Activated B cell treated with CpG ODN at 0.5 μM for 24 hours (primary cell): ENCODE results near the gene BIK. TPM values are rescaled to one million over a fixed set of nuclear protein-coding genes. Genes with fewer than 3 reads are reported as not detected.

Experiments
- ATAC-seq: fragments of 200-7000 bp; cut with Tn5 transposase; one replicate; pipeline ENCODE4 v1.10.0; 2021; ENCODE audit warnings: low read depth, mild to moderate bottlenecking, moderate library complexity
- CTCF ChIA-PET: fragments of 350-600 bp; sonication (Branson Sonifier 250); formaldehyde crosslinking; loops from one replicate; lab custom pipeline; 2021; ENCODE audit warnings: antibody characterized with exemption; lab: Charles Lee
- POLR2A ChIA-PET: fragments of 350-600 bp; sonication (Branson Sonifier 250); formaldehyde crosslinking; loops from one replicate; lab custom pipeline; 2021; ENCODE audit warnings: antibody characterized with exemption; lab: Charles Lee
- DNase-seq: peaks from one replicate; pipeline ENCODE4 v3.0.0; 2022
- H3K27ac Mint-ChIP-seq: one replicate; pipeline ENCODE4 v1.8.0; 2020; ENCODE audit warnings: mixed read lengths
- H3K27me3 Mint-ChIP-seq: one replicate; pipeline ENCODE4 v1.8.0; 2021; ENCODE audit warnings: mixed read lengths
- H3K36me3 Mint-ChIP-seq: one replicate; pipeline ENCODE4 v1.8.0; 2021; ENCODE audit warnings: low read depth, mixed read lengths
- H3K4me1 Mint-ChIP-seq: one replicate; pipeline ENCODE4 v1.8.0; 2021; ENCODE audit warnings: mixed read lengths
- H3K4me3 Mint-ChIP-seq: one replicate; pipeline ENCODE4 v1.8.0; 2020; ENCODE audit warnings: mild to moderate bottlenecking, mixed read lengths
- H3K9me3 Mint-ChIP-seq: one replicate; pipeline ENCODE4 v1.8.0; 2020; ENCODE audit warnings: mixed read lengths
- intact Hi-C: fragments of 100-400 bp; cut with micrococcal nuclease; formaldehyde crosslinking; loops from one replicate; pipeline ENCODE4 v1.15.1; 2024
- total RNA-seq: library from RNA; stranded (reverse); gene quantifications from 2 replicates; pipeline ENCODE4 v1.2.3, GENCODE V29; 2022
- TF ChIP-seq, protein P1 (sequence below): fragments of 200-600 bp; IDR thresholded peaks from one replicate; pipeline ENCODE4 v1.8.0; 2022; ENCODE audit warnings: antibody characterized with exemption, mild to moderate bottlenecking

BIK gene
- total RNA-seq, 1 donor from 2014 or later = 2.6 TPM

DNA sequence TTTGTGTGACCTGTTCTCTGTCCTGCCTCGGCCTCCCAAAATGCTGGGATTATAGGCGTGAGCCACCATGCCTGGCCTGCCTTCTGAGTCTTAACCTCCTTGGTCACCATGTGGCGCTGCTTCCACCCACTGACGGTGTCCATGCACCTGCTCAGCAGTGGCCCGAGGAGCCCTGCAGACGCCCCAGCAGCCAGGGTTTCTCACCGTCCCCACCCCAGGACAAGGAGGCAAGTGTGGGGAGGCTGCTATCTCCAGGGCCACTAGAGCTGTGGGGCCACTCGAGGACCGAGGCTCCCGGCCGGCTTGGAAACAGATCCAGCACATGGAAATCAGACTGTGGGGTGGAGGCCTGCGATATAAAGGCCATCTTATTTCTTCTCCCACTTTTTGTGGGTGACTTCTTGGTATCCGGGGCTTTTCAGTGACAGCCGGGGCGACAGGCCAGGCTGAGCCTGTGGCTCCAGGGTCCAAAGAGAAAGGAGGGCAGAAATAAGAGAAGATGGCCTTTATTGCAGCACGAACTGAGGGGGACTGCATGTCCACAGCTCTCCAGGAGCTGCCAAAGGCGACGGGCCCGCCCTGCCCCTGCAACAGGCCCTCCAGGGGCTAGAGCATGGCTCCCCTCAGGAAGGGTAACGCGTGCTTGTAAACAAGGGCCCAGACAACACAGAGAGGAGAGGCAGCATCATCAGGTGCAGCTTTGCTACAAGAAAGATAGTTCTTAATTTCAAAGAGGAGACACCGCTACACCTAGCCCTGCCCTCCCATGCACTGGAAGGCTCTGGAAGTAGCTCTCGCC, 55.8 kb downstream of the BIK start:
- Mint-ChIP-seq H3K27me3 (no peaks in the 10 kb centered on the region), H3K4me3 (no peak overlapping the region), H3K27ac (no peak overlapping the region), H3K4me1 (peaks cover 11% of the 10 kb centered on the region), H3K9me3 (no peaks in the 10 kb centered on the region), H3K36me3 (peaks cover 33% of the 10 kb centered on the region)
- TF ChIP-seq, protein P1, sequence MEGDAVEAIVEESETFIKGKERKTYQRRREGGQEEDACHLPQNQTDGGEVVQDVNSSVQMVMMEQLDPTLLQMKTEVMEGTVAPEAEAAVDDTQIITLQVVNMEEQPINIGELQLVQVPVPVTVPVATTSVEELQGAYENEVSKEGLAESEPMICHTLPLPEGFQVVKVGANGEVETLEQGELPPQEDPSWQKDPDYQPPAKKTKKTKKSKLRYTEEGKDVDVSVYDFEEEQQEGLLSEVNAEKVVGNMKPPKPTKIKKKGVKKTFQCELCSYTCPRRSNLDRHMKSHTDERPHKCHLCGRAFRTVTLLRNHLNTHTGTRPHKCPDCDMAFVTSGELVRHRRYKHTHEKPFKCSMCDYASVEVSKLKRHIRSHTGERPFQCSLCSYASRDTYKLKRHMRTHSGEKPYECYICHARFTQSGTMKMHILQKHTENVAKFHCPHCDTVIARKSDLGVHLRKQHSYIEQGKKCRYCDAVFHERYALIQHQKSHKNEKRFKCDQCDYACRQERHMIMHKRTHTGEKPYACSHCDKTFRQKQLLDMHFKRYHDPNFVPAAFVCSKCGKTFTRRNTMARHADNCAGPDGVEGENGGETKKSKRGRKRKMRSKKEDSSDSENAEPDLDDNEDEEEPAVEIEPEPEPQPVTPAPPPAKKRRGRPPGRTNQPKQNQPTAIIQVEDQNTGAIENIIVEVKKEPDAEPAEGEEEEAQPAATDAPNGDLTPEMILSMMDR = no peak
- ChIA-PET POLR2A (no interaction called here), CTCF (no interaction called here)
- intact Hi-C loops = no loop called here
- DNase-seq = no peak
- no peak for ATAC-seq

DNA sequence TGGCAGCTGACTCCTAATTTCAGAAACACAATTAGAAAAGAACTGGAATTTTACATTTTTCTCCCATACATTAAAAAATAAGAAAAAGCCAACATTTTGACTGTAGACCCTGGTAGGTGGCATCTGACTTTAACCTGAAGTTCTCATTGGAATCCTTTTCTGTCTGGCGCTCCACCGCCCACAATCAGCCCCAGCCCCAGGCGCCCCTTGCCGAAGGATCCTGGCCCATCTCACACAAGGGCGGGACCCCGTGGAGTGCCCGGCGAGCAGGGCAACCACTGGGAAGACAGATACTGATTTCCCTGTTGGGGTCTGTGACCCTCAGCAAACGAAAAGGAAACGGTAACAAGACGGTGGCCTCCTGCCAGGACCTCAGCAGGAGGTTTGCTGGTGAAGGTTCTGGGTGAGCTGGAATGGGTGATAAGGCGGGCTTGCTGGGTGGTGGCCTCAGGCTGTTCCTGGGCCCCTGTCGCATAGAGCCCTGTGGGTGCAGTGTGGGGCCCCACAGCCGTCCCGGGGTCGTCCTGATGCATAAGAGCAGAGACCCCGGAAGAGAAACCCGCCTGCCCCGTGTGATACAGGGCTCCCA, 56.5 kb downstream of the BIK start:
- DNase-seq (no peak), ATAC-seq (no peak)
- Mint-ChIP-seq H3K9me3 (no peaks in the 10 kb centered on the region), H3K4me1 (peaks cover 11% of the 10 kb centered on the region), H3K27ac (no peak overlapping the region), H3K4me3 (no peak overlapping the region), H3K36me3 (peaks cover 41% of the 10 kb centered on the region), H3K27me3 (no peaks in the 10 kb centered on the region)
- ChIA-PET CTCF (no interaction called here), POLR2A (no interaction called here)
- TF ChIP-seq, protein P1 = no peak
- intact Hi-C loops = no loop called here

DNA sequence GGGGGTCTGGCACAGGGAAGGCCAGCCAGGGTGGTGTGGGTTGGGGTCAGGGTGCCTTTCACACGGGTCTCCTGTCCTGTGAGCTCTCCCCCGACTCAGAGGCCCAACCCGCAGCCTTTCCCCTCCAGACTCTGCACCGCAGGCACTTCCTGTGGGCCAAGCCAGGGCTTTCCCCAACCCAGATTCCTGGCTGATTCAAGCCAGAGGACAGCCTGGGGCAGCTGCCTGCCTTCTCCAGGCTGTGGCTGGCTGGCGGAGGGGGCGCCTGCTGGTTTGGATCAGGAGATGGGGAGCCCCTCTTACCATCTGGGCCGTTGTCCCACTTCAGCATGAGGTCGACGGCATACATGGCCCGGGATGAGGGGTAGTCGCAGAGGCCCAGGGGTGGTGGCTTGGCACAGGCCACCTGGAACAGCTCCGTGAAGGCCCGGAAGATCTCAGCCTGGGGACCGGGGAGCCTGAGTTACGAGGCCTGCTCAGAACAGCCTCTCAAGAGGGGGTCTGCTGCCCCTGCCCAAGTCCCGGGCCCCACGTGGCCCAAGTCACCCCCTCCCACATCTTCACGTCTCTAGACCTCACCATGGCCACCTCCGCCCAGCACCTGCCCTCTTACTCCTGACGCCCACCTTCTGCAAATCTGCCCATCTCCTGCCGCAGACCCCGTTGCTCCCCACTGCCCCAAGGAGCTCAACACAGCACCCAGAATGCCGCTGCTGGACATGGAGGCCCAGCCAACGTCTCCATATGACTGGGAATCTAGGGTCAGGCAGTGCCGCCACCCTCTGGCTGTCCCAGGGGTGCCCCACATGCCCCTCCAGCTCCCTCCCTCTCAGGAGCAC, 58.1 kb downstream of the BIK start:
- H3K9me3 Mint-ChIP-seq = no peaks in the 10 kb centered on the region

DNA sequence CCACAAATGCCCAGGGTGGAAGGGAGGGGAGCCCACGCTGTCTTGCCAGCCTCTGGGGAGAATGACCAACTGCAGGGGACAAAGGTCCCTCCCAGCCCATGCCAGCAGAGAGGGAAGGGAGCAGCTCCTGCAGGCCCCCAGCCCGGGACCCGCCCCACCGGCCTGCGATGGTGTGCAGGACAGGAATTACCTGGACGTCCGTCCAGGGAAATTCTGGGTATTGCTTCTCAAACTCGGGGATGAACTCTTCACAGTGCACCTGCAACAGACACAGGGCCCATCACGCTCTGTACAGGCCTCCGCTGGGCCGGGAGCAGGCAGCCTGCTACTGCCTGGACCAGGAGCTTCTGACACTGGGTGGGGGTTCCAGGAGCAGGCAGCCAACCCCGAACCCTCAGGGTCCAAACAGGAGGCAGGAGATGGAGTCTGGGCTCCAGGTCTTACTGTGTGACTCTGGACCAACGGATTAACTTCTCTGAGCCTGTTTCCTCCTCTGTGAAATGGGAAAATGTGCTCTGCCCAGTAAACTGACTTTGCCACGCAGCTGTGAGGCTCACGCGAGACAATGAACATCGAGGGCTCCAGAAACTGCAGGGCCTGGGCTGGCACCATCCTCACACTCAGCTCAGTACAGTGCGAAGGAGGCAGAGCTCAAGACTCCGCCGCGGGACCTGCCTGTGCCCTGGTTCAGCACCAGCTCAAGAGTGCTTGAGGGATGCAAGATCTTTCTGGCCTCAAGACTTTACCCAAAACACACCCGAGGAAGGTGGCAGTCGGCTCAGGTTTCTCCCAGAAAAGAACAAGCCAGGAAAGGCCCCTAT, 59.0 kb downstream of the BIK start:
- Mint-ChIP-seq H3K27ac (no peak overlapping the region), H3K36me3 (peaks cover 59% of the 10 kb centered on the region), H3K4me1 (no peaks in the 10 kb centered on the region), H3K4me3 (no peak overlapping the region), H3K9me3 (no peaks in the 10 kb centered on the region), H3K27me3 (no peaks in the 10 kb centered on the region)
- CTCF ChIA-PET = no interaction called here
- DNase-seq (no peak), ATAC-seq (no peak)
- TF ChIP-seq, protein P1 = no peak
- intact Hi-C loops = no loop called here
- POLR2A ChIA-PET = no interaction called here

More for the DNA sequence above, 58.1 kb downstream of the BIK start:
- ChIA-PET CTCF (no interaction called here), POLR2A (no interaction called here)
- peaks cover 55% of the 10 kb centered on the region for H3K36me3 Mint-ChIP-seq
- no peaks in the 10 kb centered on the region for H3K27me3 Mint-ChIP-seq
- TF ChIP-seq, protein P1 = no peak
- no peak for DNase-seq
- intact Hi-C loops = no loop called here
- H3K27ac Mint-ChIP-seq = no peak overlapping the region
- H3K4me3 Mint-ChIP-seq = no peak overlapping the region
- ATAC-seq = no peak
- peaks cover 8% of the 10 kb centered on the region for H3K4me1 Mint-ChIP-seq
